HepG2 (cell line): ENCODE data around the gene ITIH1. TPM values are rescaled to one million over a fixed set of nuclear protein-coding genes. Genes with fewer than 3 reads are reported as not detected.
A peak's percentile ranks its signal among the peaks of the same experiment; 100 is the strongest.

ENCODE experiments used
- ASH2L ChIP-seq: fragments of 300-600, 200-600 bp; sonication (generic); IDR thresholded peaks from 2 replicates; pipeline ENCODE4 v1.7.0; 2017; ENCODE audit warnings: low read depth, mild to moderate bottlenecking, moderate library complexity, mixed read lengths, low read length; ENCODE audit not compliant: insufficient read length
- EED ChIP-seq: sonication (generic); formaldehyde crosslinking; IDR thresholded peaks from 2 replicates; pipeline ENCODE4 v1.5.0; 2020; ENCODE audit warnings: mild to moderate bottlenecking, missing genetic modification reagents
- EP300 ChIP-seq, 3 experiments: sonication (generic) in 1 of 3; formaldehyde crosslinking in 1 of 3; IDR thresholded peaks; 2 replicates each; pipeline versions ENCODE4 v1.5.1 to v1.6.1; 2011 to 2020; ENCODE audit warnings: low read depth in 2 of 3, low read length in 2 of 3, borderline replicate concordance in 1 of 3, improper control_type of control experiment in 1 of 3, mild to moderate bottlenecking in 1 of 3, missing genetic modification reagents in 1 of 3, moderate library complexity in 1 of 3
- MAZ ChIP-seq, 2 experiments: sonication (generic) in 1 of 2; formaldehyde crosslinking in 1 of 2; IDR thresholded peaks; 2 replicates each; pipeline versions ENCODE4 v1.5.0 to v1.6.1; 2012 to 2020; ENCODE audit warnings: low read depth in 2 of 2, mild to moderate bottlenecking in 2 of 2, borderline replicate concordance in 1 of 2, improper control_type of control experiment in 1 of 2, low read length in 1 of 2, missing genetic modification reagents in 1 of 2, moderate library complexity in 1 of 2
- MZF1 ChIP-seq: sonication (generic); formaldehyde crosslinking; IDR thresholded peaks from 2 replicates; pipeline ENCODE4 v1.8.1; 2023; ENCODE audit warnings: mild to moderate bottlenecking, missing genetic modification reagents, borderline replicate concordance
- NFATC3 ChIP-seq: sonication (generic); formaldehyde crosslinking; IDR thresholded peaks from 2 replicates; pipeline ENCODE4 v1.5.1; 2020; ENCODE audit warnings: mild to moderate bottlenecking, missing genetic modification reagents
- PAX8 ChIP-seq: sonication (generic); formaldehyde crosslinking; IDR thresholded peaks from 2 replicates; pipeline ENCODE4 v1.8.0; 2022; ENCODE audit warnings: mild to moderate bottlenecking, missing genetic modification reagents, borderline replicate concordance
- POLR2A ChIP-seq, 2 experiments: IDR thresholded peaks; 2 replicates each; pipeline ENCODE4 v1.6.1; 2011; ENCODE audit warnings: low read depth in 2 of 2, low read length in 2 of 2, mild to moderate bottlenecking in 1 of 2, moderate library complexity in 1 of 2; ENCODE audit not compliant: insufficient read depth in 1 of 2
- SIX1 ChIP-seq: sonication (generic); formaldehyde crosslinking; IDR thresholded peaks from 2 replicates; pipeline ENCODE4 v1.4.0; 2020; ENCODE audit warnings: missing genetic modification reagents, borderline replicate concordance
- WIZ ChIP-seq: sonication (generic); formaldehyde crosslinking; IDR thresholded peaks from 2 replicates; pipeline ENCODE4 v1.5.1; 2020; ENCODE audit warnings: mild to moderate bottlenecking, missing genetic modification reagents
- ZMYM2 ChIP-seq: sonication (generic); formaldehyde crosslinking; IDR thresholded peaks from 2 replicates; pipeline ENCODE4 v1.8.0; 2022; ENCODE audit warnings: mild to moderate bottlenecking, missing genetic modification reagents
- ZMYM4 ChIP-seq: sonication (generic); formaldehyde crosslinking; IDR thresholded peaks from 2 replicates; pipeline ENCODE4 v1.8.1; 2023; ENCODE audit warnings: mild to moderate bottlenecking, missing genetic modification reagents
- ZNF30 ChIP-seq: sonication (generic); formaldehyde crosslinking; IDR thresholded peaks from 2 replicates; pipeline ENCODE4 v1.5.0; 2020; ENCODE audit warnings: mild to moderate bottlenecking, missing genetic modification reagents
- ZNF572 ChIP-seq: sonication (generic); formaldehyde crosslinking; IDR thresholded peaks from 2 replicates; pipeline ENCODE4 v1.5.1; 2020; ENCODE audit warnings: mild to moderate bottlenecking, missing genetic modification reagents
- ZNF775 ChIP-seq: sonication (generic); formaldehyde crosslinking; IDR thresholded peaks from 2 replicates; pipeline ENCODE4 v1.4.0; 2020; ENCODE audit warnings: missing genetic modification reagents, mild to moderate bottlenecking, moderate library complexity, borderline replicate concordance
- polyA plus RNA-seq, 8 experiments: library from polyadenylated mRNA; depleted of rRNA in 3 of 8; stranded (reverse) in 7 of 8; unstranded in 1 of 8; fragments of >200 nt; fragmentation: Illumina TruSeq in 4 of 8; extraction: Trizol in 4 of 8; gene quantifications; 2 replicates each; pipeline versions ENCODE4 v1.2.1 to v1.2.3, GENCODE V29; 2011 to 2016; ENCODE audit warnings: low read depth in 4 of 8, missing spikeins in 1 of 8, mixed read lengths in 1 of 8; ENCODE audit not compliant: insufficient read depth in 1 of 8
- total RNA-seq, 5 experiments: library from RNA; depleted of rRNA; stranded (reverse); fragments of >200 nt; fragmentation: Illumina TruSeq; extraction: Trizol; gene quantifications; 2 replicates each; pipeline ENCODE4 v1.2.3, GENCODE V29; 2016; ENCODE audit warnings: low read depth in 1 of 5
- TF ChIP-seq, protein P1 (sequence below): sonication (generic); formaldehyde crosslinking; IDR thresholded peaks from 2 replicates; pipeline ENCODE4 v1.9.0; 2022; ENCODE audit warnings: missing genetic modification reagents, mild to moderate bottlenecking, borderline replicate concordance
- TF ChIP-seq, protein P2 (sequence below): sonication (generic); formaldehyde crosslinking; IDR thresholded peaks from 2 replicates; pipeline ENCODE4 v1.4.0; 2020; ENCODE audit warnings: missing genetic modification reagents
- TF ChIP-seq, protein P3 (sequence below): sonication (generic); formaldehyde crosslinking; IDR thresholded peaks from 2 replicates; pipeline ENCODE4 v1.5.1; 2020; ENCODE audit warnings: missing genetic modification reagents, mild to moderate bottlenecking, borderline replicate concordance

Gene ITIH1
- total and polyA plus RNA-seq, 2 of the 13 experiments (the other 11 are each of a cell fraction or from before 2014, with no cell fraction given), result 12.3 to 19.6 TPM

DNA sequence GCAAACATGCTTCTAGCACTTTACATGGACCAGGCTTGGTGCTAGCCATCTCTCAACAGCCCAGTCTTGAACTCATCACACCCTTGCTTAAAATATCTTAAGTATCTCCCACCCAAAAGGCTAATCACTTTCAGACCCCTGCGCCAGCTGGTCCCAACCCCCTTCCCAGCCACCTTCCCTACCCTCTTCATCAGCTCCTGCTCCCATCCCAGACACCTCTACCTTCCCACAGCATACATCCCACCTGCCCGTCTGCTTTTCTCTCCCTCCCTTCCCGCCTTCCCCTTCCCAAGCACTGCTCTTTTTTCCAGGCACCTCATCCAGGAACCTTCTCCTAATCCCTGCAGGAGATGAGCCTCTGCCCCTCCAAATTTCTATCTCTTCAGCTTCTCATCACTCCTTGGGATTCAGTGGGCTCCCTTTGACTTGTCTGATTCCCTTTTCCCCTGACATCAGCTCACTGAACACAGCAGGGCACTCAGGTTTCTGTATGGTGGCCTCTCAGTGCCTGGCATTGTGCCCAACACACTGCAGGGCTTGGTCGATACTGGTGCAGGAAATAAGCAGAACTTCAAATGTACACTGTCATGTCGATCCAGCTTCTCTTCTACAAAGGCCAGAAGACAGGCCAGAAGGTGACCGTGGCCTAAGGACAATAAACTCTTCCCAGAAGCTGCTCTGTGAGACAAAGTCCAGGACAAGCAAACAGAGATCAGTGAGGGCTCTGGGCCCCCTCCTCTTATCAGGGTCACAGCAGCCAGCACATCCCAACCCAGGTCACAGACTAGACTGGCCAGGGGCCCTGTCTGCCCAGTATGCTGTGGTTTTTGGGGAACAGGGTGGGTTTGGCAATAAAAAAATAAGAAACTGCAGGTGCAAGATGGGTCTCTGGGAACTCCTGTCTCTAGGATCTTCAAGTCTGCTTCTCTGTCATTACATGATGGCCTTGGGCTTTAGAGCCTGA is 2.2 kb upstream of the ITIH1 start (continued):
- no peak for TF ChIP-seq NFATC3 (CRISPR knock-in tag)
- no peak for TF ChIP-seq ZMYM2 (CRISPR knock-in tag)
- TF ChIP-seq MAZ (IDR thresholded peaks at IDR 0.05; ENCODE audit: borderline replicate concordance, low read depth, low read length), result peak; percentile 82
- peak; percentile 68 for TF ChIP-seq MAZ (CRISPR knock-in tag; IDR thresholded peaks at IDR 0.05; ENCODE audit: low read depth)
- TF ChIP-seq, protein P1, sequence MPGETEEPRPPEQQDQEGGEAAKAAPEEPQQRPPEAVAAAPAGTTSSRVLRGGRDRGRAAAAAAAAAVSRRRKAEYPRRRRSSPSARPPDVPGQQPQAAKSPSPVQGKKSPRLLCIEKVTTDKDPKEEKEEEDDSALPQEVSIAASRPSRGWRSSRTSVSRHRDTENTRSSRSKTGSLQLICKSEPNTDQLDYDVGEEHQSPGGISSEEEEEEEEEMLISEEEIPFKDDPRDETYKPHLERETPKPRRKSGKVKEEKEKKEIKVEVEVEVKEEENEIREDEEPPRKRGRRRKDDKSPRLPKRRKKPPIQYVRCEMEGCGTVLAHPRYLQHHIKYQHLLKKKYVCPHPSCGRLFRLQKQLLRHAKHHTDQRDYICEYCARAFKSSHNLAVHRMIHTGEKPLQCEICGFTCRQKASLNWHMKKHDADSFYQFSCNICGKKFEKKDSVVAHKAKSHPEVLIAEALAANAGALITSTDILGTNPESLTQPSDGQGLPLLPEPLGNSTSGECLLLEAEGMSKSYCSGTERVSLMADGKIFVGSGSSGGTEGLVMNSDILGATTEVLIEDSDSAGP (CRISPR knock-in tag), result peak; percentile 11; the same call in 1 of the 2 replicates
- no peak for TF ChIP-seq ZNF30 (CRISPR knock-in tag)
- TF ChIP-seq, protein P2, sequence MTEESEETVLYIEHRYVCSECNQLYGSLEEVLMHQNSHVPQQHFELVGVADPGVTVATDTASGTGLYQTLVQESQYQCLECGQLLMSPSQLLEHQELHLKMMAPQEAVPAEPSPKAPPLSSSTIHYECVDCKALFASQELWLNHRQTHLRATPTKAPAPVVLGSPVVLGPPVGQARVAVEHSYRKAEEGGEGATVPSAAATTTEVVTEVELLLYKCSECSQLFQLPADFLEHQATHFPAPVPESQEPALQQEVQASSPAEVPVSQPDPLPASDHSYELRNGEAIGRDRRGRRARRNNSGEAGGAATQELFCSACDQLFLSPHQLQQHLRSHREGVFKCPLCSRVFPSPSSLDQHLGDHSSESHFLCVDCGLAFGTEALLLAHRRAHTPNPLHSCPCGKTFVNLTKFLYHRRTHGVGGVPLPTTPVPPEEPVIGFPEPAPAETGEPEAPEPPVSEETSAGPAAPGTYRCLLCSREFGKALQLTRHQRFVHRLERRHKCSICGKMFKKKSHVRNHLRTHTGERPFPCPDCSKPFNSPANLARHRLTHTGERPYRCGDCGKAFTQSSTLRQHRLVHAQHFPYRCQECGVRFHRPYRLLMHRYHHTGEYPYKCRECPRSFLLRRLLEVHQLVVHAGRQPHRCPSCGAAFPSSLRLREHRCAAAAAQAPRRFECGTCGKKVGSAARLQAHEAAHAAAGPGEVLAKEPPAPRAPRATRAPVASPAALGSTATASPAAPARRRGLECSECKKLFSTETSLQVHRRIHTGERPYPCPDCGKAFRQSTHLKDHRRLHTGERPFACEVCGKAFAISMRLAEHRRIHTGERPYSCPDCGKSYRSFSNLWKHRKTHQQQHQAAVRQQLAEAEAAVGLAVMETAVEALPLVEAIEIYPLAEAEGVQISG (CRISPR knock-in tag), result peak; percentile 96
- 0 out of 2 replicates have a peak, but pooled peaks have one; percentile 13 for TF ChIP-seq PAX8 (CRISPR knock-in tag)
- TF ChIP-seq ZNF775 (CRISPR knock-in tag), result no peak
- no peak for TF ChIP-seq EED (CRISPR knock-in tag)
- peak; percentile 79 for TF ChIP-seq ASH2L
- peak; percentile 61 to 92; a peak in 3 of 4 replicates for TF ChIP-seq EP300 (IDR thresholded peaks at IDR 0.05; ENCODE audit: low read depth in 2 of 2, low read length in 2 of 2)
- peak; percentile 86 for TF ChIP-seq EP300 (CRISPR knock-in tag; IDR thresholded peaks at IDR 0.05; ENCODE audit: borderline replicate concordance)
- TF ChIP-seq, protein P3, sequence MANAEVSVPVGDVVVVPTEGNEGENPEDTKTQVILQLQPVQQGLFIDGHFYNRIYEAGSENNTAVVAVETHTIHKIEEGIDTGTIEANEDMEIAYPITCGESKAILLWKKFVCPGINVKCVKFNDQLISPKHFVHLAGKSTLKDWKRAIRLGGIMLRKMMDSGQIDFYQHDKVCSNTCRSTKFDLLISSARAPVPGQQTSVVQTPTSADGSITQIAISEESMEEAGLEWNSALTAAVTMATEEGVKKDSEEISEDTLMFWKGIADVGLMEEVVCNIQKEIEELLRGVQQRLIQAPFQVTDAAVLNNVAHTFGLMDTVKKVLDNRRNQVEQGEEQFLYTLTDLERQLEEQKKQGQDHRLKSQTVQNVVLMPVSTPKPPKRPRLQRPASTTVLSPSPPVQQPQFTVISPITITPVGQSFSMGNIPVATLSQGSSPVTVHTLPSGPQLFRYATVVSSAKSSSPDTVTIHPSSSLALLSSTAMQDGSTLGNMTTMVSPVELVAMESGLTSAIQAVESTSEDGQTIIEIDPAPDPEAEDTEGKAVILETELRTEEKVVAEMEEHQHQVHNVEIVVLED (CRISPR knock-in tag), result peak; percentile 42; the same call in 1 of the 2 replicates
- TF ChIP-seq WIZ (CRISPR knock-in tag), result no peak
- peak; percentile 60 for TF ChIP-seq SIX1 (CRISPR knock-in tag)
- no peak for TF ChIP-seq MZF1 (CRISPR knock-in tag)
- peak; percentile 79 for TF ChIP-seq ZMYM4 (CRISPR knock-in tag)
- TF ChIP-seq POLR2A (IDR thresholded peaks at IDR 0.05; ENCODE audit: insufficient read depth in 1 of 2, low read depth in 2 of 2, low read length in 2 of 2), result peak in 1 of 2 experiments; percentile 30; a peak in 2 of 4 replicates
- no peak for TF ChIP-seq ZNF572
